Activated effector memory CD4-positive, alpha-beta T cell treated with anti-CD3 and anti-CD28 coated beads, Interleukin-2, amount 50 U/mL, for 16 hours (primary cell): ENCODE results near the gene MAP3K21.

Source experiments
- DNase-seq: peaks from one replicate; pipeline ENCODE4 v3.0.0-alpha.2; 2020

Gene MAP3K21

GRCh38 chr1:233360525-233361102 is 33.1 kb downstream of the MAP3K21 start:
- DNase-seq: no peak

DNA sequence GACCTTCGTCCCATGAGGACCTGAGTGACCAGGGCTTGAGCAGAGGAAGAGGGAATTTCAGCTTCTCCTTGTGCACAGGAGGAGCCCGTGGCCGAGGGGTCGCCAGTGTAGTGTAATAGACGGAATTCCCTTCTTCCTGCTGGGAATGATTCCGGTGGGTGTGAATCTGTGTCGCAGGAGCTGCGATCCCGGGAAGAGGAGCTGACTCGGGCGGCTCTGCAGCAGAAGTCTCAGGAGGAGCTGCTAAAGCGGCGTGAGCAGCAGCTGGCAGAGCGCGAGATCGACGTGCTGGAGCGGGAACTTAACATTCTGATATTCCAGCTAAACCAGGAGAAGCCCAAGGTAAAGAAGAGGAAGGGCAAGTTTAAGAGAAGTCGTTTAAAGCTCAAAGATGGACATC is 34.4 kb downstream of the MAP3K21 start:
- DNase-seq: no peak

DNA sequence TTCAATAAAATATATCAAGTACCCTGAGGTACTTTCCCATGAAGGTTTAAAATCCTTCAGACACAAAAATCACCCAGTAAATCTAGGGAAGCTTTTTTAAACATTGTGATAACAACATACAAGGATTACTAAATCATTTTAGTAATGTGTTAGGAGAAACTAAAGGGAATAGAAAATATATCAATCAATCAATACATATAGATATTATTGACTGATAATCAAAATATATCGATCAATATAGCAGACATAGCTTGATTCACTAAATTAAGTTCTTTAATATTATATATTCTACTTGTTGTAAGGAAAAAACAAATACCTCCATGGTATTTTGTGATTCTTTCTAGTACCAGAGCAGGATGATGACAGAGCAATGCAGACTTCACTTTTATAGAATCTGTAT is 35.2 kb downstream of the MAP3K21 start:
- no peak for DNase-seq

DNA sequence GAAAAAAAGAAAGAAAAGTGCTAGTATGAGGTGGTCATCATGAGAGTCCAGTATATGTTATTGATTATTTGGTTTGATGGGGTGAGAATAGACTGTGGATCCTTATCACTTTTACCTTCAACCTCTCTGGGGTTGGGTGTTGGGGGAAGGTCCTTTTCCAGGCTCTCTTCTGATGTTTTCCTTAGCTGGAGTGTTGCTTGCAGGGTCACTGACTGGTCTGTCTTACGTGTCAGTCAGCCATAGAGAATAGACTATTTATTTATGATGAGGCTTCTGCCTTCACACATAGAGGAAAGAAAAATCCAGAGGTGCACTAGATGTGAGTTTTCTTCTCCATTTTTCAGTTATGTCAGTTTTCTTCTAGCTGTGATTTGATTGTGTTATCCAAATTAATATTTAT is 36.5 kb downstream of the MAP3K21 start:
- DNase-seq: no peak

- DNase-seq: no peak
These were observed 37.4 kb downstream of the MAP3K21 start for GRCh38 chr1:233364695-233365539.

- no peak for DNase-seq
These were observed 39.1 kb downstream of the MAP3K21 start for GRCh38 chr1:233366575-233366974.

DNA sequence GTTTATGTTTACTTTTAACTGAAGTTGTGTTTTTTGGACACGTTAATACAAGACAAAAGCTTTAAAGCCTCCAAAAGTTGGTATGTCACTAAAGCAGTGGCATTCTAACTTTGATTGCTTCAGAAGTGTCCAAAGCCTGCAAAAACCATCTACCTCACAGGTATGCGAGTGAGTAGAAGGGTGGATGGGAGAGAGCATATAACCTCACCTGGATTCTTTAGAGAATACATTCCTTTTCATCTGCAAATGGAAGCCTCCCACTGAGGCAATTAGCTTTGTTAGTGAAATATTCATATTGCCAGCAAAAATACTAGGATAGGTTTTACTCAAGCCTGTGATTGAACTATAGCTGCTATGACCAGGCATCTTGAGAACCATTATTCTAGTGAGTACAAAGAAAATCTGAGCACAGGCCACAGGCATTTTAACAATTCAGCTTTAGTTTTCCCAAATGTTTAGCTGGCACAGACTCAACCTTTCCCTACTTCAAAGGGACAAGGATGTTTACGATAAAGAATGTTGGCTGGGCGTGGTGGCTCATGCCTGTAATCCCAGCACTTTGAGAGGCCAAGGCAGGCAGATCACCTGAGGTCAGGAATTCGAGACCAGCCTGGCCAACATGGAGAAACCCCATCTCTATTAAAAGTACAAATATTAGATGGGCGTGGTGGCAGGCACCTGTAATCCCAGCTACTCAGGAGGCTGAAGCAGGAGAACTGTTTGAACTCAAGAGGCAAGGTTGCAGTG is 39.7 kb downstream of the MAP3K21 start:
- no peak for DNase-seq

DNA sequence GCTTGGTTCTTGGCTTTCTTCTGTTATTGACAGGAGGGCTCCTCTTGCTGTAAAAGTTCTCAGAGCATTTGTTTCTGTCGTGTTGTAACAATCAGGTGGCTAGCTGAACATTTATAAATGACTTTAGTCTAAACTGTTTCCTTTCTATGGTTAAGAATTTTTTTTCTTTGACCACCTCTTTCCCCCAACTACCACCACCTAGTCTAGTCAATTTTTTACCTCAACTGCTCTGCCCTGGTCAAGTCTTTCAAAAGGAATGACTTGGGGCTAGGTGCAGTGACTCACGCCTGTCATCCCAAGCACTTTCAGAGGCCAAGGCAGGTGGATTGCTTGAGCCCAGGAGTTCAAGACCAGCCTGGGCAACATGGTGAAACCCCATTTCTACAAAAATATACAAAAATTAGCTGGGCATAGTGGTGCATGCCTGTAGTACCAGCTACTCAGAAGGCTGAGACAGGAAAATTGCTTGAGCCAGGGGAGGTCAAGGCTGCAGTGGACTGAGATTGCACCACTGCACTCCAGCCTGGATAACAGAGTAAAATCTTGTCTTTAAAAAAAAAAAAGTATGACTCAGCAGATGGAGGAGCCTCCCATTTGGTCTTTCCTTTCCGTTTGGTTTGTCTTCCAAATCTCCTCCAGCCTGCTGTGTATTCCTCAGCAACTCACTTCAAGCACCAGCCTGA is 40.7 kb downstream of the MAP3K21 start:
- no peak for DNase-seq

DNA sequence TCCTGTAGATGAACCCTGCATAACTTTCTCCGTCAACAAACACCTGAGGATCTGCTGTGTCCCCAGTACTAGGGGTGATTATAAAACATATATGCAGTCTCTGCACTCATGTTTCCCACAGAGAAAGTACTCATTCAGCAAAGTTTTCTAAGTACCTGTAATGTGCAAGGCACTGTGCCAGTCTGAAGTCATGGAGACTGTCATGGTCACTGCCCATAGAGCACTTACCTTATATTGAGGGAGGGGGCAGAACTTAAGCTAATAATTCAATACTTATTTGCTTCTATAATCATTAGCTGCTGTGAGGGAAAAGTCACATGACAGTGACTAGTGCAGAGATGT is 41.2 kb downstream of the MAP3K21 start:
- DNase-seq: no peak

- no peak for DNase-seq
These were observed 44.9 kb downstream of the MAP3K21 start for GRCh38 chr1:233372218-233373120.

GRCh38 chr1:233373226-233373625 is 45.7 kb downstream of the MAP3K21 start:
- DNase-seq: no peak

DNA sequence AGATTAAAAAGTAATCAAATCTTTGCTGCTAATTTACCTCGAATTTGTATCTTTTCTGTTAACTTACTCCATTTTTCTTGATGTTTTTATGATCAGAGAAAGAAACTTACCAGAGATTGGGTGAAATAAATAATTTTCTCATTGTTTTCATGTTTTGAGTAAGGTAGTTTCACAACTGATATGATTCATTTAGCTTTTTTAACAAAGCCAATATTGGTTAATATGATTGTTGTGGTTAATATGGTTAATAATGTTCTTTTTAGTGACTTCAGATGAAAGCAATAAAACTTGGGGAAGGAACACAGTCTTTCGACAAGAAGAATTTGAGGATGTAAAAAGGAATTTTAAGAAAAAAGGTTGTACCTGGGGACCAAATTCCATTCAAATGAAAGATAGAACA is 48.1 kb downstream of the MAP3K21 start:
- no peak for DNase-seq

DNA sequence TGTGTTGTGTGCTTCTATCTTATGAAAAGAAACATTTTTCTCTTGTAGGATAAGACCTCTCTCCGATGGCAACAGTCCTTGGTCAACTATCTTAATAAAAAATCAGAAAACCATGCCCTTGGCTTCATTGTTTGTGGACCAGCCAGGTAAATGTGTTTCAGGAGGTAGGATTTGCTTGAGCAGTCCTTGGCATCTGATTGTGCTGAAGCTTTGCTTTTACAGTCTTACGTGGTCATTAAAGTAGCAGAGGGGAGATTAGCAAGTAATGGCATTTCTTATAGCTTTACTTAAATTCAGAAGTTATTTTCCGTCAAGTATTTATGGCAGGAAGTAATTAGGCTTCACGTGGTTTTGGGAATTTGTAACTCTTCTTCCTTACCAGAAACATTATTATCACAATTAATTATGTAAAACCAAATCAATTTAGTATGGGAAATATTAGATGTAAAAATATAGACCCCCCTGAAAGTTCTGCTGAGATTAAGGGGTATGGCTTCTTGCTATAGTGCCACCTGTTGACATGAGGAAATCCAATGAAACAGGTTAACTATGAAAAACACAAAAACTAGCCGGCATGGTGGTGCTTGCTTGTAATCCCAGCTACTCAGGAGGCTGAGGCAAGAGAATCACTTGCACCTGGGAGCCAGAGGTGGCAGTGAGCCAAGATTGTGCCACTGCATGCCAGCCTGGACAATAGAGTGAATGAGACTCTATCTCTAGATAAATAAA is 49.0 kb downstream of the MAP3K21 start:
- no peak for DNase-seq

- DNase-seq: no peak
These were observed 52.4 kb downstream of the MAP3K21 start for GRCh38 chr1:233379869-233380438.

DNA sequence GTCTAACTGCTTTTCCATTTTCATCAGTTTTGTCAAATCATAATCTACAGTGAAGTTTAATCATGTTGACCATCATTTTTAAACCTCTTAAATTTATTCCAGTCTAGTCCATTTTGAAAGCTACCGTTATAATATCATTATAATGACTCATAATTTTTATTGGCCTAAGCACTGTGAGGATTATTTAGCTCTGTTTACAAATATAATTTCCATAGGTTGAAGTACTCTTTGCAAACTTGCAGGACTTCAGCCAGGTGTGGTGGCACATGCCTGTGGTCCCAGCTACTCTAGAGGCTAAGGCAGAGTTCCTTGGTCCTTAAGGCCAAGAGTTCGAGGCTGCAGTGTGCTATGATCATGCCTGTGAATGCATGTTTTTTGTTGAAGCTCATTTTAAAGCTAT is 54.3 kb downstream of the MAP3K21 start:
- no peak for DNase-seq

- DNase-seq: no peak
These were observed 56.5 kb downstream of the MAP3K21 start for GRCh38 chr1:233383984-233384383.

DNA sequence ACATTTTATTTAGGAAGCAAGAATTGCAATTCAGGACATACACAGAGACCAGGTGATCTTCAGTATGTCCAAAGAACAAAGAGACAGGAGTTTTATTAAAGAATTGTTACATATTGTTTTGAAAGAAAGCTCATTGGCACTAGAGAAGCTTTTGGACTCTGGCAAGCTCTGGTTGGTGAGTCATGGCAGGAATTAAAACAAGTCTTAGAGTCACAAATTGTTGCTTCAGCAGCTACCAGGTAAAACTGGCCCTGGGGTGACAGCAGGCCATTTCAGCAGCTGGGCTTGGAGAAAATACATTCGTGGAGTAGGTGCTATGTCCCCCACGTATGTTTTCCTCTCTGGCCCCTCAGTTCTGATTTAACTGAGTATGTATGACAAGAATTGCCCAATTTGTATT is 58.8 kb downstream of the MAP3K21 start:
- no peak for DNase-seq

- DNase-seq: no peak
These were observed 60.1 kb downstream of the MAP3K21 start for GRCh38 chr1:233387585-233387984.

- DNase-seq: no peak
These were observed 61.6 kb downstream of the MAP3K21 start for GRCh38 chr1:233389169-233389568.

GRCh38 chr1:233389893-233390292 is 62.4 kb downstream of the MAP3K21 start:
- no peak for DNase-seq
